ENCODE data around the gene PSMD10.

The PSMD10 gene

GRCh38 chrX:108071578-108071977 lies 19.8 kb downstream of the PSMD10 start:
- DNase-seq (ENCODE audit: low spot score) = peak; percentile 21

DNA sequence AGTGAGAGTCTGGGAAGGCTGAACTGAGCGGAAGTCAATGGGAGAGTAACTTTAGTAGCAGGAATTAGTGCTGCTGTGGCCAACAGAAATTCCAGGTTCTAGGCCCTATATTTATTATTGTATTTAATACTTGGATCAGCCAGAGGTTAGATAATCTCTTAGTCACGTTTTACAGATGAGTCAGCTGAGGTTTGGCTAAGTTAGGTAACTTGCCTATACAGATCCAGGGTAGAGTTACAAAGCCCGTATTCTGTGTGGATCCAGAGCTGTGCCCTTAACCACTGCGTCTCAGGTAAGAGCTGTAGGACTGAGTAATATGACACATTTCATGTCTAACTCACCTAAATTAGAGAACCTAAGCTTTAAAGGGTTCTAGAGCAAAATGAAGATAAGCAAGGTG lies 20.5 kb downstream of the PSMD10 start:
- DNase-seq (ENCODE audit: low spot score) = peak; percentile 39

DNA sequence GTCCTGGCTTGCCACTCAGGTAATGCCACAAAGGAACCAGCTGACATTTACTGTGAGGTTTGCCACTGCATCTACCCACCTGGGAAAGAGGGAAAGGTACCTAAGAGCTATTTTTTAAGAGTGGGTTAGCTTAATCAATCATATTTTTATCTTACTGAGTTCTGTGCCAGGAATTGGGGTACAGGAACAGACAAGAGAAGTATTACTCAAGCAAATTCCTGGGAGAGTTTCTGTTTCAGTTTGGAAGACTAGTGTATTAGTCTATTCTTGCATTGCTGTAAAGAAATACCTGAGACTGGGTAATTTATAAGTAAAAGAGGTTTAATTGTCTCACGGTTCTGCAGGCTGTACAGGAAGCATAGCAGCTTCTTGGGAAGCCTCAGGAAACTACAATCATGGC lies 23.2 kb downstream of the PSMD10 start:
- DNase-seq (ENCODE audit: low spot score) = no peak

- no peak for DNase-seq (ENCODE audit: low spot score)
Measured at GRCh38 chrX:108064613-108065012, 26.7 kb downstream of the PSMD10 start.

- no peak for DNase-seq (ENCODE audit: low spot score)
Measured at GRCh38 chrX:108064001-108064400, 27.3 kb downstream of the PSMD10 start.

GRCh38 chrX:108059801-108060200 lies 31.5 kb downstream of the PSMD10 start:
- DNase-seq (ENCODE audit: low spot score) = no peak

DNA sequence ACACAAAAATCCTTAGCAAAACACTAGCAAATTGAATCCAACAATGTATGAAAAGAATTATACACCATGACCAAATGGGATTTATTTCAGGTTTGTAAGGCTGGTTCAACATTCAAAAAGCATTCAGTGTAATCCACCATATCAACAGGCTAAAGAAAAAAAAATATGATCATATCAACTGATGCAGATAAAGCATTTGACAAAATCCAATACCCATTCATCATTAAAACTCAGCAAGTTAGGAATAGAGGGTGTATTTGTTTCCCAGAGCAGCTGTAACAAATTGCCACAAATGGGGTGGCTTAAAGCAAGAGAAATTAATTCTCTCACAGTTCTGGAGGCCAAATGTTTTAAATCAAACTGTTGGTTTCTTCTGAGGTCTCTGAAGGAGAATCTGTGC lies 35.8 kb downstream of the PSMD10 start:
- no peak for DNase-seq (ENCODE audit: low spot score)

DNA sequence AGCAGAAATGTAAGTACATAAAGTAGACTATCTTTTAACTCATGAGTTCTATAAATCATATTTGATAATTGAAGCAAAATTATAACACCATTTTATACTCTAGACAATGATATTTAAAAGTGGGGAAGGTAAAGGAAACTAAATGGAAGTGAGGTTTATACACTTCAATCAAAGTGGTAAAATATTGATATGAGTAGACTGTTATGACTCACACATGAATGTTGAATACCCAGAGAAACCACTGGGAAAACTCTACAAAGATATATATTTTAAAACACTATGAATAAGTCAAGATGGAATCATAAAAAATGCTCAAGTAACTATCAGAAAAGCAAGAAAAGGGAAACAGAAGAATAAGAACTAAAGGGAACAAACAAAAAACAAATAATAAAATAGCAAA lies 38.1 kb downstream of the PSMD10 start:
- no peak for DNase-seq (ENCODE audit: low spot score)

GRCh38 chrX:108049649-108050048 lies 41.7 kb downstream of the PSMD10 start:
- DNase-seq (ENCODE audit: low spot score) = no peak

DNA sequence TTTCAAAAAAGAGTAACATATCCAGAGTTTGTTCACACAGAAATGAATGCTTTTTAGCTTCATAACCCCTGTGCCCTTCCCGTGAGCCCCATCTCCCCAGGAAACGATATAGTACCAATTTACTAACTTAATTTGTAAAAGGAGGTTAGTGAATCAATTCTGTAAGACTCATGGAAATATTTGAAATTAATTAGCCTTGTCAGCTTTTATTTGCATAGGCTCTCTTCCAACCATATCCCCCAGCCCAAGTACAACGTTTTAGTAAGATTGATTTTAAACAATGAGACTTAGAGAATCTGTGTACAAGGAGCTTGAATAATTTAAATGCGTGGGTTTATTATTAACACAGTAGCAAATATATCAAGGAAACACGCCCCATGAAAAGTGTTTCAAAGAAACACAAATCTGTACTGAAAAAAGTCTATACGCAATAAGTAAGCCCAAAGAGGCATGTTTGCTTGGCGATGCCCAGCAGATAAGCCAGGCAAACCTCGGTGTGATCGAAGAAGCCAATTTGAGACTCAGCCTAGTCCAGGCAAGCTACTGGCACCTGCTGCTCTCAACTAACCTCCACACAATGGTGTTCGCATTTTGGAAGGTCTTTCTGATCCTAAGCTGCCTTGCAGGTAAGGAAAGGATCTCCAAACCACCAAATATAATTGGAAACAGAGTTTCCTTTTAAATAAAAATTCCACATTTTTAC lies 46.6 kb downstream of the PSMD10 start, which contains the start of gene VSIG1:
VSIG1 (plus strand) TSS at position 512 of the 703 bp plus-strand sequence; CDS start at position 578, 66 bp downstream.
- DNase-seq (ENCODE audit: low spot score) = no peak

GRCh38 chrX:108036298-108036973 lies 54.9 kb downstream of the PSMD10 start:
- DNase-seq (ENCODE audit: low spot score) = peak; percentile 82

DNA sequence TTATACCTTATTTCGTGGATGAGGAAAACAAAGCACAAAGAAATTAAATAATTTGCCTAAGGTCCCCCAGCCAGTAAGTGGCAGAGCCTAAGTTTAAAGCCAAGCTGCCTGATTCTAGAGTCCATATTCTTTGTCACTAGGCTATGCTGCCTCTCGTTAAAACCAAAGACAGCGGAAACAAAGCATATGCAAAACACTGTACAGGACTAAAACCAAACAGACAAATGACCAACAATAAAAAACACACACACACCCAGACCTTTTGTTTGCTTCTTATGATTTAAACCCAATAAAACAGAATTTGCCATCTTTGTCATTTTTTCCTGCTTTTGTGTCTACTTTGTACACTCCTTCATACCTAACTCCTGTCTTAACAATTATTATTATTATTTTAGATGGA lies 56.6 kb downstream of the PSMD10 start:
- DNase-seq (ENCODE audit: low spot score) = no peak

Data from kidney tubule cell (primary cell).